Uterus (tissue), 4 donors: ENCODE results near the gene S100A16. TPM values are rescaled to one million over a fixed set of nuclear protein-coding genes. Genes with fewer than 3 reads are reported as not detected.
"Not testable (repeated sequence)": the region's sequence is repeated elsewhere in the genome, so short reads cannot be mapped to it uniquely, and the experiment has no call there.

Experiments
- DNase-seq, 2 donors: peaks; one replicate each; pipeline ENCODE4 v3.0.0-alpha.2; 2019 to 2020
- H3K27ac ChIP-seq, 2 donors: fragments of 200-600 bp; sonication (generic); 1 replicate in 1 of 2; 2 replicates in 1 of 2; pipeline ENCODE4 v1.5.1; 2016 to 2018
- H3K27me3 ChIP-seq, 2 donors: fragments of 200-600 bp; sonication (generic); one replicate each; pipeline ENCODE4 v1.5.1; 2018 to 2019; ENCODE audit warnings: control low read depth in 1 of 2
- H3K36me3 ChIP-seq, 2 donors: fragments of 200-600 bp; sonication (generic); one replicate each; pipeline ENCODE4 v1.5.1; 2019; ENCODE audit warnings: control low read depth in 1 of 2
- H3K4me1 ChIP-seq, 2 donors: fragments of 200-600 bp; sonication (generic); one replicate each; pipeline ENCODE4 v1.5.1; 2018 to 2019; ENCODE audit warnings: control low read depth in 1 of 2
- H3K4me3 ChIP-seq, 2 donors: fragments of 200-600 bp; sonication (generic); 1 replicate in 1 of 2; 2 replicates in 1 of 2; pipeline ENCODE4 v1.5.1; 2018 to 2019; ENCODE audit warnings: mild to moderate bottlenecking in 1 of 2
- H3K9me3 ChIP-seq, 2 donors: fragments of 200-600 bp; sonication (generic); one replicate each; pipeline ENCODE4 v1.5.1; 2019; ENCODE audit warnings: control low read depth in 1 of 2
- POLR2A ChIP-seq, 2 donors: fragments of 450-650 bp; IDR thresholded peaks; one replicate each; pipeline ENCODE4 v1.6.1; 2016; ENCODE audit warnings: antibody characterized with exemption in 2 of 2, mild to moderate bottlenecking in 1 of 2, moderate library complexity in 1 of 2
- intact Hi-C: fragments of 100-400 bp; cut with DNase I; formaldehyde crosslinking; loops from one replicate; pipeline ENCODE4 v1.15.1; 2023; ENCODE audit warnings: low total_unique reads
- total RNA-seq, 4 donors: library from RNA; depleted of rRNA in 3 of 4; stranded (reverse); fragments of >200 nt in 3 of 4; gene quantifications; one replicate each; pipeline versions ENCODE4 v1.1.0 to v1.2.4, GENCODE V29; 2014 to 2023
- TF ChIP-seq, protein P1 (sequence below), 4 experiments: fragments of 200-600 bp in 2 of 4; fragments of 450-650 bp in 2 of 4; sonication (generic) in 2 of 4; IDR thresholded peaks; one replicate each; pipeline ENCODE4 v1.5.1; 2016 to 2019; ENCODE audit warnings: antibody characterized with exemption in 4 of 4, mild to moderate bottlenecking in 2 of 4, moderate library complexity in 1 of 4
- donor health status: DM: yes; HTN: yes; CAD: no.

The S100A16 gene
- total RNA-seq, 4 donors from 2014 or later = 57.4 to 122 (median 72.1) TPM

DNA sequence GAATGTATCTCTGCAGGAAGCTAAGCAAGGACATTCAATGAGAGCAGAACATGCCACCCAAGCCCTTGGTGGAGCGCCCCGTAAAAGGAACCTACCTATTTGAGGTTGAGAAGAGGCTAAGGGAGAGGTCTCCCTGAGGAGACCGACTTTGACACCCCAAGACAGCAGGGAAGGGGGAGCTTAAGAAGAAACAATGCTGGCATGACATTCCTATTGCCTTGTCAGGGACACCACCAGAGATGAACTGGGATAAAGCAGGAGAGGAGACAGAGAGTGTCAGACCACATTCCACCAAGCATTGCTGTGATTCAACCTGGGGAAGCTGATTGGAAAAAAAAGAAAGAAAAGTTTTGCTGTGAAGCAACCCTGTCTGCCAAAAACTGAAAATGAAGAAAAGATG, 34.0 kb downstream of the S100A16 start:
- Histone ChIP-seq H3K4me1 (no peaks in the 10 kb centered on the region), H3K4me3 (no peak overlapping the region), H3K9me3 (no peaks in the 10 kb centered on the region), H3K27me3 (no peaks in the 10 kb centered on the region), H3K27ac (no peak overlapping the region), H3K36me3 (no peaks in the 10 kb centered on the region)
- intact Hi-C loops = no loop called here
- no peak for DNase-seq
- no peak for TF ChIP-seq POLR2A (IDR thresholded peaks at IDR 0.05)
- TF ChIP-seq, protein P1, sequence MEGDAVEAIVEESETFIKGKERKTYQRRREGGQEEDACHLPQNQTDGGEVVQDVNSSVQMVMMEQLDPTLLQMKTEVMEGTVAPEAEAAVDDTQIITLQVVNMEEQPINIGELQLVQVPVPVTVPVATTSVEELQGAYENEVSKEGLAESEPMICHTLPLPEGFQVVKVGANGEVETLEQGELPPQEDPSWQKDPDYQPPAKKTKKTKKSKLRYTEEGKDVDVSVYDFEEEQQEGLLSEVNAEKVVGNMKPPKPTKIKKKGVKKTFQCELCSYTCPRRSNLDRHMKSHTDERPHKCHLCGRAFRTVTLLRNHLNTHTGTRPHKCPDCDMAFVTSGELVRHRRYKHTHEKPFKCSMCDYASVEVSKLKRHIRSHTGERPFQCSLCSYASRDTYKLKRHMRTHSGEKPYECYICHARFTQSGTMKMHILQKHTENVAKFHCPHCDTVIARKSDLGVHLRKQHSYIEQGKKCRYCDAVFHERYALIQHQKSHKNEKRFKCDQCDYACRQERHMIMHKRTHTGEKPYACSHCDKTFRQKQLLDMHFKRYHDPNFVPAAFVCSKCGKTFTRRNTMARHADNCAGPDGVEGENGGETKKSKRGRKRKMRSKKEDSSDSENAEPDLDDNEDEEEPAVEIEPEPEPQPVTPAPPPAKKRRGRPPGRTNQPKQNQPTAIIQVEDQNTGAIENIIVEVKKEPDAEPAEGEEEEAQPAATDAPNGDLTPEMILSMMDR (IDR thresholded peaks at IDR 0.05) = no peak

DNA sequence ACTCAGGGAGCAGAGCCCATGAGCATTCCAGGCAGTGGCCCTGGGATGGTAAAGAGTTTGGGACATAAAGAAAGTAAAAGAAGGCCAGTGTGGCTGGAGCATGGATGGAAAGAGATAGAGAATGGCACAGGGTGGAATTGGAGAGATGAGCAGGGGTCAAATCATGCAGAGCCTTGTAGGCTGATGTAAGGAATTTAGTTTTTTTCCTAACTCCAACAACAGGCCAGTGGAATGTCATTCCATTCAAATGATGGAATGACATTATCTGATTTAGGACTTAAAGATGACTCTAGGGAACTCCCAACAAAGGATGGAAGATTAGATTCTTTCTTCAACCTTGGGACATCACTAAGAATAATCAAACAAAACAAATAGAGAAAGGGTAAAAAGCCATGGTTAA, 34.4 kb downstream of the S100A16 start:
- intact Hi-C loops = no loop called here
- H3K4me1 ChIP-seq = no peaks in the 10 kb centered on the region
- TF ChIP-seq POLR2A (IDR thresholded peaks at IDR 0.05) = no peak
- TF ChIP-seq, protein P1 (IDR thresholded peaks at IDR 0.05) = no peak
- no peak for DNase-seq
- no peaks in the 10 kb centered on the region for H3K27me3 ChIP-seq
- no peak overlapping the region for H3K27ac ChIP-seq
- no peaks in the 10 kb centered on the region for H3K36me3 ChIP-seq
- no peaks in the 10 kb centered on the region for H3K9me3 ChIP-seq
- H3K4me3 ChIP-seq = no peak overlapping the region

DNA sequence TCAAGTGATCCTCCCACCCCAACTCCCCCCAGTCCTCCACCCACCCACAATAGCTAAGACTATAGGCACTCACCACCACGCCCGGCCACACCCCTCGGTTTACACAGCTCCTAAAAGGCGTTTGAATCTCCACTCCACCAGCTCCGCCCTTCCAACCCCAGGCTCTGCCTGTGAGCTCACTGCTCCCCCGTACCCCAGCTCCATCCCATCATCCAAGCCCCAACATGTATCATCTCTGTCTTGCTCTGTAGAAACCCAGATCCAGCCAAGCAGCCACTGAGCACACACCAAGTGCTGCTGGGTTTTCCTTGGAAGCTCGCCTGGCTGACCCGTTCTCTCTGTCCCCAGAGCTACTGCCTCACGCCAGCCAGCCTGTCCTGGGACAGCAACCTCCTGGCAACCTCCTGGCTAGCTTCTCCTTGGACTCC, 35.3 kb downstream of the S100A16 start:
- Histone ChIP-seq H3K27me3 (no peaks in the 10 kb centered on the region), H3K9me3 (no peaks in the 10 kb centered on the region), H3K36me3 (no peaks in the 10 kb centered on the region), H3K4me1 (no peaks in the 10 kb centered on the region), H3K27ac (no peak overlapping the region), H3K4me3 (no peak overlapping the region)
- TF ChIP-seq, protein P1 (IDR thresholded peaks at IDR 0.05) = no peak
- no peak for TF ChIP-seq POLR2A (IDR thresholded peaks at IDR 0.05)
- intact Hi-C loops = no loop called here
- no peak for DNase-seq

DNA sequence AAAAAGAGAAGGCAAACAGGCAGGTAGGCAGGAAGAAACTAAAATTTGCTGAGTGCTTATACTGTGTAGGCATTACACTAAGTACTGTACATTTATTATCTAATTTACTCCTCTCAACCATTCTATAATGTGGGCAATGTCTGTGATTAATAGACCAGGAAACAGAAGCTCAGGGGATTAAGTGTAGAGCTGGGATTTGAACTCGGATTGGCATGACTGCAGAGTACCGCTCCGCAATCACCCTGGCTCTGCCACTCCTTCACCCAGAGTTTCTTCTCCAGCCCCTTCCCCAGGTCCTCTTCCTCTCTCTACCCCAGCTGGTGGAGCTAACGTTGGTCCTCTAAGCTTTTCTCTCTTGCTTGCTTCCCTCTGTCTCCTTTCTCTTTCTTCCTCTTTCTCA, 35.8 kb downstream of the S100A16 start:
- Histone ChIP-seq H3K4me3 (no peak overlapping the region), H3K9me3 (no peaks in the 10 kb centered on the region), H3K27me3 (no peaks in the 10 kb centered on the region), H3K4me1 (no peaks in the 10 kb centered on the region), H3K36me3 (no peaks in the 10 kb centered on the region), H3K27ac (no peak overlapping the region)
- DNase-seq = no peak
- TF ChIP-seq POLR2A (IDR thresholded peaks at IDR 0.05) = no peak
- TF ChIP-seq, protein P1 (IDR thresholded peaks at IDR 0.05) = no peak
- intact Hi-C loops = no loop called here

DNA sequence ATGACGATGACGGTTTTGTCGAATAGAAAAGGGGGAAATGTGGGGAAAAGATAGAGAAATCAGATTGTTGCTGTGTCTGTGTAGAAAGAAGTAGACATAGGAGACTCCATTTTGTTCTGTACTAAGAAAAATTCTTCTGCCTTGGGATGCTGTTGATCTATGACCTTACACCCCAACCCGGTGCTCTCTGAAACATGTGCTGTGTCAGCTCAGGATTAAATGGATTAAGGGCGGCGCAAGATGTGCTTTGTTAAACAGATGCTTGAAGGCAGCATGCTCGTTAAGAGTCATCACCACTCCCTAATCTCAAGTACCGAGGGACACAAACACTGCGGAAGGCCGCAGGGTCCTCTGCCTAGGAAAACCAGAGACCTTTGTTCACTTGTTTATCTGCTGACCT, 37.4 kb downstream of the S100A16 start:
- H3K27me3 ChIP-seq, H3K4me1 ChIP-seq, H3K4me3 ChIP-seq, H3K27ac ChIP-seq, intact Hi-C loops, H3K9me3 ChIP-seq, H3K36me3 ChIP-seq, DNase-seq: not testable (repeated sequence)

DNA sequence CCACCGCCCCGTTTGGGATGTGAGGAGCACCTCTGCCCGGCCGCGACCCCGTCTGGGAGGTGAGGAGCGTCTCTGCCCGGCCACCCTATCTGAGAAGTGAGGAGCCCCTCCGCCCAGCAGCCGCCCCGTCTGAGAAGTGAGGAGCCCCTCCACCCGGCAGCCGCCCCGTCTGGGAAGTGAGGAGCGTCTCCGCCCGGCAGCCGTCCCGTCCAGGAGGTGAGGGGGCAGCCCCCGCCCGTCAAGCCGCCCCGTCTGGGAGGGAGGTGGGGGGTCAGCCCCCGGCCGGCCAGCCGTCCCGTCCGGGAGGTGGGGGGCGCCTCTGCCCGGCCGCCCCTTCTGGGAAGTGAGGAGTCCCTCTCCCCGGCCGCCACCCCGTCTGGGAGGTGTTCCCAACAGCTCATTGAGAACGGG, 37.9 kb downstream of the S100A16 start:
- H3K36me3 ChIP-seq, H3K27me3 ChIP-seq, H3K4me1 ChIP-seq, H3K9me3 ChIP-seq, intact Hi-C loops, H3K4me3 ChIP-seq, H3K27ac ChIP-seq, DNase-seq: not testable (repeated sequence)
